Measurements from ENCODE around the gene PARD3B.

DNA sequence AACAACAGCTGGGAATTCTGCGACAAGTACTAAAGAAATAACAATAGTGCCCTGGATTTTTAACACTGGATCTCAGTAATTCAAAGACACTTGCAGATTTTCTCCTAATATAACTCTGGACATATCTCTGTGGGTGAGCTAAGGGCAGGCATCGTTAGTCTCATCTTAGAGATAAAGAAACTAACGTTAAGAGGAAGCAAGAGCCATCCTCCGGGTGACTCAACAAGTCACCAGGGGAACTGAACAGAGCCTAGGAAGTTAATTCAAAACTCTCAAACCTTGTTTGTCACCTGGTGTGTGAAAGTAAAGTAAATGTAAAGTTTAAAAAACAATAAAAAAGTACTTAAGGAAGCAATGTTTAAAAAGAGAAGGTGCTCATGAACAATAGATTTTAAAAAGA, 1095.4 kb downstream of the PARD3B start:
- TF ChIP-seq, protein P1, sequence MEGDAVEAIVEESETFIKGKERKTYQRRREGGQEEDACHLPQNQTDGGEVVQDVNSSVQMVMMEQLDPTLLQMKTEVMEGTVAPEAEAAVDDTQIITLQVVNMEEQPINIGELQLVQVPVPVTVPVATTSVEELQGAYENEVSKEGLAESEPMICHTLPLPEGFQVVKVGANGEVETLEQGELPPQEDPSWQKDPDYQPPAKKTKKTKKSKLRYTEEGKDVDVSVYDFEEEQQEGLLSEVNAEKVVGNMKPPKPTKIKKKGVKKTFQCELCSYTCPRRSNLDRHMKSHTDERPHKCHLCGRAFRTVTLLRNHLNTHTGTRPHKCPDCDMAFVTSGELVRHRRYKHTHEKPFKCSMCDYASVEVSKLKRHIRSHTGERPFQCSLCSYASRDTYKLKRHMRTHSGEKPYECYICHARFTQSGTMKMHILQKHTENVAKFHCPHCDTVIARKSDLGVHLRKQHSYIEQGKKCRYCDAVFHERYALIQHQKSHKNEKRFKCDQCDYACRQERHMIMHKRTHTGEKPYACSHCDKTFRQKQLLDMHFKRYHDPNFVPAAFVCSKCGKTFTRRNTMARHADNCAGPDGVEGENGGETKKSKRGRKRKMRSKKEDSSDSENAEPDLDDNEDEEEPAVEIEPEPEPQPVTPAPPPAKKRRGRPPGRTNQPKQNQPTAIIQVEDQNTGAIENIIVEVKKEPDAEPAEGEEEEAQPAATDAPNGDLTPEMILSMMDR (IDR thresholded peaks at IDR 0.05) = no peak
- TF ChIP-seq POLR2A (IDR thresholded peaks at IDR 0.05) = no peak
